GM23338 (cell line): ENCODE results near the gene TSHZ3. TPM values are rescaled to one million over a fixed set of nuclear protein-coding genes. Genes with fewer than 3 reads are reported as not detected.

Experiments
- ATAC-seq: fragments of 200-7000 bp; cut with Tn5 transposase; 3 replicates; pipeline ENCODE4 v1.9.1; 2020
- DNase-seq: peaks from one replicate; pipeline ENCODE4 v3.0.0-alpha.2; 2015; ENCODE audit warnings: low spot score
- H2AFZ ChIP-seq: fragments of 200-600 bp; sonication (generic); 2 replicates; pipeline ENCODE4 v1.8.0; 2016; ENCODE audit warnings: antibody characterized with exemption, mild to moderate bottlenecking, moderate library complexity
- H3F3A ChIP-seq: fragments of 200-600 bp; sonication (generic); replicated peaks from 2 replicates; pipeline ENCODE4 v1.8.0; 2017; ENCODE audit warnings: antibody characterized with exemption, mixed run types, low read depth
- H3K27ac ChIP-seq: fragments of 200-600 bp; sonication (generic); 2 replicates; pipeline ENCODE4 v1.6.1; 2016; ENCODE audit warnings: low read depth
- H3K27me3 ChIP-seq: fragments of 200-600 bp; sonication (generic); 2 replicates; pipeline ENCODE4 v1.8.0; 2016; ENCODE audit warnings: mild to moderate bottlenecking, mixed run types, moderate library complexity; ENCODE audit not compliant: insufficient read depth
- H3K36me3 ChIP-seq: fragments of 200-600 bp; sonication (generic); 2 replicates; pipeline ENCODE4 v1.8.0; 2016; ENCODE audit warnings: mild to moderate bottlenecking; ENCODE audit not compliant: insufficient read depth
- H3K4me1 ChIP-seq: fragments of 200-600 bp; sonication (generic); 2 replicates; pipeline ENCODE4 v1.8.0; 2016; ENCODE audit warnings: mild to moderate bottlenecking, moderate library complexity; ENCODE audit not compliant: insufficient read depth
- H3K4me2 ChIP-seq: fragments of 200-600 bp; sonication (generic); 2 replicates; pipeline ENCODE4 v1.7.1; 2017; ENCODE audit warnings: mixed run types
- H3K4me3 ChIP-seq: fragments of 200-600 bp; sonication (generic); 2 replicates; pipeline ENCODE4 v1.6.1; 2016; ENCODE audit warnings: mixed run types
- H3K79me2 ChIP-seq: fragments of 200-600 bp; sonication (generic); replicated peaks from 2 replicates; pipeline ENCODE4 v1.8.0; 2017; ENCODE audit warnings: mild to moderate bottlenecking; ENCODE audit not compliant: insufficient read depth
- H3K9me2 ChIP-seq: fragments of 200-600 bp; sonication (generic); 2 replicates; pipeline ENCODE4 v1.8.0; 2017; ENCODE audit not compliant: insufficient read depth
- H4K20me1 ChIP-seq: fragments of 200-600 bp; sonication (generic); replicated peaks from 2 replicates; pipeline ENCODE4 v1.8.0; 2017; ENCODE audit warnings: mild to moderate bottlenecking; ENCODE audit not compliant: insufficient read depth
- H3K27ac Mint-ChIP-seq: 2 replicates; pipeline ENCODE4 v1.8.0; 2020; ENCODE audit warnings: inconsistent platforms, mild to moderate bottlenecking, moderate library complexity, mixed read lengths
- H3K27me3 Mint-ChIP-seq: 3 replicates; pipeline ENCODE4 v1.8.0; 2022; ENCODE audit warnings: low read depth, mild to moderate bottlenecking, moderate library complexity, mixed read lengths, inconsistent platforms; ENCODE audit not compliant: insufficient read depth, poor library complexity
- H3K36me3 Mint-ChIP-seq: 3 replicates; pipeline ENCODE4 v1.8.0; 2021; ENCODE audit warnings: low read depth, mild to moderate bottlenecking, inconsistent platforms, moderate library complexity, mixed read lengths
- H3K4me1 Mint-ChIP-seq: 3 replicates; pipeline ENCODE4 v1.8.0; 2020; ENCODE audit warnings: mild to moderate bottlenecking, inconsistent platforms, mixed read lengths
- H3K4me3 Mint-ChIP-seq: 3 replicates; pipeline ENCODE4 v1.8.0; 2021; ENCODE audit warnings: moderate library complexity, mild to moderate bottlenecking, inconsistent platforms, mixed read lengths
- H3K9me3 Mint-ChIP-seq: 3 replicates; pipeline ENCODE4 v1.8.0; 2020; ENCODE audit warnings: moderate library complexity, mild to moderate bottlenecking, inconsistent platforms, mixed read lengths
- CREB1 ChIP-seq: fragments of 250-450 bp; sonication (Bioruptor Pico); IDR thresholded peaks from 2 replicates; pipeline ENCODE4 v1.5.0; 2020; ENCODE audit warnings: low read depth, mild to moderate bottlenecking, moderate library complexity
- EZH2 ChIP-seq: fragments of 200-600 bp; sonication (generic); IDR thresholded peaks from one replicate; pipeline ENCODE4 v1.8.0; 2017; ENCODE audit warnings: antibody characterized with exemption, mild to moderate bottlenecking, low read depth; ENCODE audit not compliant: unreplicated experiment
- EZH2phosphoT487 ChIP-seq: fragments of 200-600 bp; sonication (generic); IDR thresholded peaks from one replicate; pipeline ENCODE4 v1.8.1; 2018; ENCODE audit warnings: antibody characterized with exemption; ENCODE audit not compliant: unreplicated experiment
- JUNB ChIP-seq: IDR thresholded peaks from one replicate; pipeline ENCODE4 v1.6.1; 2016; ENCODE audit warnings: antibody characterized with exemption; ENCODE audit not compliant: unreplicated experiment
- NANOG ChIP-seq: IDR thresholded peaks from 2 replicates; pipeline ENCODE4 v1.6.1; 2016; ENCODE audit warnings: antibody characterized with exemption, borderline replicate concordance
- POLR2AphosphoS5 ChIP-seq: IDR thresholded peaks from 2 replicates; pipeline ENCODE4 v1.6.1; 2016; ENCODE audit warnings: antibody characterized with exemption, low read depth
- STAT1 ChIP-seq: IDR thresholded peaks from one replicate; pipeline ENCODE4 v1.6.1; 2016; ENCODE audit warnings: antibody characterized with exemption; ENCODE audit not compliant: unreplicated experiment
- polyA plus RNA-seq: library from polyadenylated mRNA; unstranded; fragments of >200 nt; fragmentation: Nextera tagmentation; extraction: Ambion mirVana; gene quantifications from 2 replicates; pipeline ENCODE4 v1.2.1, GENCODE V29; 2016
- total RNA-seq: library from RNA; depleted of rRNA; stranded (reverse); fragments of >200 nt; shearing (Covaris generic); gene quantifications from 2 replicates; pipeline ENCODE4 v1.2.3, GENCODE V29; 2014
- TF ChIP-seq, protein P1 (sequence below), 2 experiments: fragments of 200-600 bp in 1 of 2; sonication (generic) in 1 of 2; conservative IDR thresholded peaks; 2 replicates each; pipeline versions ENCODE4 v1.5.1 to v1.6.1; 2016 to 2017; ENCODE audit warnings: antibody characterized with exemption in 2 of 2, low read depth in 2 of 2, mild to moderate bottlenecking in 2 of 2, moderate library complexity in 1 of 2
- TF ChIP-seq, protein P2 (sequence below): IDR thresholded peaks from 2 replicates; pipeline ENCODE4 v1.6.1; 2016; ENCODE audit warnings: antibody characterized with exemption
- TF ChIP-seq, protein P3 (sequence below): IDR thresholded peaks from one replicate; pipeline ENCODE4 v1.6.1; 2018; ENCODE audit warnings: antibody characterized with exemption; ENCODE audit not compliant: unreplicated experiment
- TF ChIP-seq, protein P4 (sequence below): fragments of 250-450 bp; sonication (Bioruptor Pico); IDR thresholded peaks from 2 replicates; pipeline ENCODE4 v1.5.0; 2020; ENCODE audit warnings: mild to moderate bottlenecking, moderate library complexity

TSHZ3 gene
- total and polyA plus RNA-seq, 2 experiments from 2014 or later, result 3.8 to 8.9 TPM

DNA sequence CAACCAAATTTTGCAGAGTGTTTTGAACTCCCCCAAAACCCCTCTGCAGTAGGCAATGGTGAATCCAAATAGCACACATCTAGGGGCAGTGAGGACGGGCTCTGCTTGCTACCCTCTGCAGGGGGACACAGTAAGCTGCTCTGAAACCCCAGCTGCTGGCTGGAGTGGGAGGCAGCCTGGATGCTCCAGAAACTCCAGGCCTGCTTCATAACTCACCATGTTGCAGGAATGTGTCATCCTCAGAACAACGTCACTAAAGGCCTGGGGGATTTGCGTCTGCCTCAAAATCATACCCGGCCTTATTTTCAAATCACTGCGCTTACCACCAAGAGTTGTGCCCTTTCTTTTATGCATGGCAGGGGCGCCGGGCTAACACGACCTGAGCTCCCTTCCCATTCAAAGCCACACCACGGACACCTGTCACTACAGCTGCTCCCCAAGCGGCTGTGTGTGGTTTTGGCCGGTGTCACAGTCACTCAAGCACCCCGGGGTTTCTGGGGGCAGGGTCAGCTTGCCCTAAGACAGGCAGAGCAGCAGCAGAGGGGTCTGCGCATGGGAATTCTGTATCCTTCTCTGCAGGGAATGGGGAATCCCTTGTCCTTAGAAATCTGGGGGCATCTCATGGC, 93.9 kb downstream of the TSHZ3 start (continued):
- TF ChIP-seq, protein P1, sequence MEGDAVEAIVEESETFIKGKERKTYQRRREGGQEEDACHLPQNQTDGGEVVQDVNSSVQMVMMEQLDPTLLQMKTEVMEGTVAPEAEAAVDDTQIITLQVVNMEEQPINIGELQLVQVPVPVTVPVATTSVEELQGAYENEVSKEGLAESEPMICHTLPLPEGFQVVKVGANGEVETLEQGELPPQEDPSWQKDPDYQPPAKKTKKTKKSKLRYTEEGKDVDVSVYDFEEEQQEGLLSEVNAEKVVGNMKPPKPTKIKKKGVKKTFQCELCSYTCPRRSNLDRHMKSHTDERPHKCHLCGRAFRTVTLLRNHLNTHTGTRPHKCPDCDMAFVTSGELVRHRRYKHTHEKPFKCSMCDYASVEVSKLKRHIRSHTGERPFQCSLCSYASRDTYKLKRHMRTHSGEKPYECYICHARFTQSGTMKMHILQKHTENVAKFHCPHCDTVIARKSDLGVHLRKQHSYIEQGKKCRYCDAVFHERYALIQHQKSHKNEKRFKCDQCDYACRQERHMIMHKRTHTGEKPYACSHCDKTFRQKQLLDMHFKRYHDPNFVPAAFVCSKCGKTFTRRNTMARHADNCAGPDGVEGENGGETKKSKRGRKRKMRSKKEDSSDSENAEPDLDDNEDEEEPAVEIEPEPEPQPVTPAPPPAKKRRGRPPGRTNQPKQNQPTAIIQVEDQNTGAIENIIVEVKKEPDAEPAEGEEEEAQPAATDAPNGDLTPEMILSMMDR (conservative IDR thresholded peaks at IDR 0.05; ENCODE audit: low read depth in 2 of 2), result no peak
- TF ChIP-seq EZH2, result no peak
- TF ChIP-seq CREB1 (CRISPR knock-in tag), result no peak
- no peak for TF ChIP-seq JUNB

DNA sequence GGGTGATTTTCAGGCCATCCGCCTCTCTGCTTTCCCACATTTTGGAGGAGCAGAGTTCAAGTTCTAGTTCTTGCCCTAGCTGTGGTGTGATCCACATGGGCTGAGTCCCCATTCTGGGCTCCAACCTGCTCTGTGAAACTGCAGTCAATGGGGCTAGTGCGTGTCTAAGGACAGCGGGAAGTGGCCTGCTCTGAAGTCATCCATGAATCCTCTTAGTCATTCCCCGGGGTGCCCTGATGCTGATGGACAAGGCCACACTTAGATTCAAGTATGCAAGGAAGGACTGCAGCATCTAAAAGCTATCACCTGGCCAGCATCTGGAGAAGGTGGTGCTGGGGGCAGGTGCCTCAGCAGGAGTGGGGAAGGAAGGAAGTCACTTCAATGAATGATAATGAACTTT, 94.6 kb downstream of the TSHZ3 start:
- peak overlapping the region; percentile 56; the same call in 1 of the 2 replicates for H3K27ac Mint-ChIP-seq
- H3K27me3 ChIP-seq, result no peaks in the 10 kb centered on the region
- no peak overlapping the region for H3K4me3 Mint-ChIP-seq
- no peaks in the 10 kb centered on the region for H3K36me3 Mint-ChIP-seq
- H3K4me2 ChIP-seq, result peak overlapping the region; percentile 51
- no peaks in the 10 kb centered on the region for H3F3A ChIP-seq
- no peaks in the 10 kb centered on the region for H3K79me2 ChIP-seq
- H4K20me1 ChIP-seq, result no peaks in the 10 kb centered on the region
- H3K4me1 Mint-ChIP-seq, result peaks cover 34% of the 10 kb centered on the region
- DNase-seq (no peak), ATAC-seq (no peak)
- H3K27me3 Mint-ChIP-seq, result peaks cover 6% of the 10 kb centered on the region
- H3K4me1 ChIP-seq, result peaks cover 6% of the 10 kb centered on the region
- peak overlapping the region; percentile 43; the same call in 1 of the 2 replicates for H2AFZ ChIP-seq
- no peaks in the 10 kb centered on the region for H3K36me3 ChIP-seq
- peaks cover 6% of the 10 kb centered on the region; the same call in 1 of the 2 replicates for H3K9me2 ChIP-seq
- H3K27ac ChIP-seq, result no peak overlapping the region
- H3K9me3 Mint-ChIP-seq, result no peaks in the 10 kb centered on the region
- no peak overlapping the region for H3K4me3 ChIP-seq
- TF ChIP-seq NANOG (no peak), POLR2AphosphoS5 (no peak), CREB1 (CRISPR knock-in tag) (no peak), STAT1 (no peak), EZH2 (no peak), EZH2phosphoT487 (no peak), JUNB (no peak)
- TF ChIP-seq, protein P2, sequence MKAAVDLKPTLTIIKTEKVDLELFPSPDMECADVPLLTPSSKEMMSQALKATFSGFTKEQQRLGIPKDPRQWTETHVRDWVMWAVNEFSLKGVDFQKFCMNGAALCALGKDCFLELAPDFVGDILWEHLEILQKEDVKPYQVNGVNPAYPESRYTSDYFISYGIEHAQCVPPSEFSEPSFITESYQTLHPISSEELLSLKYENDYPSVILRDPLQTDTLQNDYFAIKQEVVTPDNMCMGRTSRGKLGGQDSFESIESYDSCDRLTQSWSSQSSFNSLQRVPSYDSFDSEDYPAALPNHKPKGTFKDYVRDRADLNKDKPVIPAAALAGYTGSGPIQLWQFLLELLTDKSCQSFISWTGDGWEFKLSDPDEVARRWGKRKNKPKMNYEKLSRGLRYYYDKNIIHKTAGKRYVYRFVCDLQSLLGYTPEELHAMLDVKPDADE, result no peak
- TF ChIP-seq, protein P3, sequence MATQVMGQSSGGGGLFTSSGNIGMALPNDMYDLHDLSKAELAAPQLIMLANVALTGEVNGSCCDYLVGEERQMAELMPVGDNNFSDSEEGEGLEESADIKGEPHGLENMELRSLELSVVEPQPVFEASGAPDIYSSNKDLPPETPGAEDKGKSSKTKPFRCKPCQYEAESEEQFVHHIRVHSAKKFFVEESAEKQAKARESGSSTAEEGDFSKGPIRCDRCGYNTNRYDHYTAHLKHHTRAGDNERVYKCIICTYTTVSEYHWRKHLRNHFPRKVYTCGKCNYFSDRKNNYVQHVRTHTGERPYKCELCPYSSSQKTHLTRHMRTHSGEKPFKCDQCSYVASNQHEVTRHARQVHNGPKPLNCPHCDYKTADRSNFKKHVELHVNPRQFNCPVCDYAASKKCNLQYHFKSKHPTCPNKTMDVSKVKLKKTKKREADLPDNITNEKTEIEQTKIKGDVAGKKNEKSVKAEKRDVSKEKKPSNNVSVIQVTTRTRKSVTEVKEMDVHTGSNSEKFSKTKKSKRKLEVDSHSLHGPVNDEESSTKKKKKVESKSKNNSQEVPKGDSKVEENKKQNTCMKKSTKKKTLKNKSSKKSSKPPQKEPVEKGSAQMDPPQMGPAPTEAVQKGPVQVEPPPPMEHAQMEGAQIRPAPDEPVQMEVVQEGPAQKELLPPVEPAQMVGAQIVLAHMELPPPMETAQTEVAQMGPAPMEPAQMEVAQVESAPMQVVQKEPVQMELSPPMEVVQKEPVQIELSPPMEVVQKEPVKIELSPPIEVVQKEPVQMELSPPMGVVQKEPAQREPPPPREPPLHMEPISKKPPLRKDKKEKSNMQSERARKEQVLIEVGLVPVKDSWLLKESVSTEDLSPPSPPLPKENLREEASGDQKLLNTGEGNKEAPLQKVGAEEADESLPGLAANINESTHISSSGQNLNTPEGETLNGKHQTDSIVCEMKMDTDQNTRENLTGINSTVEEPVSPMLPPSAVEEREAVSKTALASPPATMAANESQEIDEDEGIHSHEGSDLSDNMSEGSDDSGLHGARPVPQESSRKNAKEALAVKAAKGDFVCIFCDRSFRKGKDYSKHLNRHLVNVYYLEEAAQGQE, result no peak
- TF ChIP-seq, protein P4, sequence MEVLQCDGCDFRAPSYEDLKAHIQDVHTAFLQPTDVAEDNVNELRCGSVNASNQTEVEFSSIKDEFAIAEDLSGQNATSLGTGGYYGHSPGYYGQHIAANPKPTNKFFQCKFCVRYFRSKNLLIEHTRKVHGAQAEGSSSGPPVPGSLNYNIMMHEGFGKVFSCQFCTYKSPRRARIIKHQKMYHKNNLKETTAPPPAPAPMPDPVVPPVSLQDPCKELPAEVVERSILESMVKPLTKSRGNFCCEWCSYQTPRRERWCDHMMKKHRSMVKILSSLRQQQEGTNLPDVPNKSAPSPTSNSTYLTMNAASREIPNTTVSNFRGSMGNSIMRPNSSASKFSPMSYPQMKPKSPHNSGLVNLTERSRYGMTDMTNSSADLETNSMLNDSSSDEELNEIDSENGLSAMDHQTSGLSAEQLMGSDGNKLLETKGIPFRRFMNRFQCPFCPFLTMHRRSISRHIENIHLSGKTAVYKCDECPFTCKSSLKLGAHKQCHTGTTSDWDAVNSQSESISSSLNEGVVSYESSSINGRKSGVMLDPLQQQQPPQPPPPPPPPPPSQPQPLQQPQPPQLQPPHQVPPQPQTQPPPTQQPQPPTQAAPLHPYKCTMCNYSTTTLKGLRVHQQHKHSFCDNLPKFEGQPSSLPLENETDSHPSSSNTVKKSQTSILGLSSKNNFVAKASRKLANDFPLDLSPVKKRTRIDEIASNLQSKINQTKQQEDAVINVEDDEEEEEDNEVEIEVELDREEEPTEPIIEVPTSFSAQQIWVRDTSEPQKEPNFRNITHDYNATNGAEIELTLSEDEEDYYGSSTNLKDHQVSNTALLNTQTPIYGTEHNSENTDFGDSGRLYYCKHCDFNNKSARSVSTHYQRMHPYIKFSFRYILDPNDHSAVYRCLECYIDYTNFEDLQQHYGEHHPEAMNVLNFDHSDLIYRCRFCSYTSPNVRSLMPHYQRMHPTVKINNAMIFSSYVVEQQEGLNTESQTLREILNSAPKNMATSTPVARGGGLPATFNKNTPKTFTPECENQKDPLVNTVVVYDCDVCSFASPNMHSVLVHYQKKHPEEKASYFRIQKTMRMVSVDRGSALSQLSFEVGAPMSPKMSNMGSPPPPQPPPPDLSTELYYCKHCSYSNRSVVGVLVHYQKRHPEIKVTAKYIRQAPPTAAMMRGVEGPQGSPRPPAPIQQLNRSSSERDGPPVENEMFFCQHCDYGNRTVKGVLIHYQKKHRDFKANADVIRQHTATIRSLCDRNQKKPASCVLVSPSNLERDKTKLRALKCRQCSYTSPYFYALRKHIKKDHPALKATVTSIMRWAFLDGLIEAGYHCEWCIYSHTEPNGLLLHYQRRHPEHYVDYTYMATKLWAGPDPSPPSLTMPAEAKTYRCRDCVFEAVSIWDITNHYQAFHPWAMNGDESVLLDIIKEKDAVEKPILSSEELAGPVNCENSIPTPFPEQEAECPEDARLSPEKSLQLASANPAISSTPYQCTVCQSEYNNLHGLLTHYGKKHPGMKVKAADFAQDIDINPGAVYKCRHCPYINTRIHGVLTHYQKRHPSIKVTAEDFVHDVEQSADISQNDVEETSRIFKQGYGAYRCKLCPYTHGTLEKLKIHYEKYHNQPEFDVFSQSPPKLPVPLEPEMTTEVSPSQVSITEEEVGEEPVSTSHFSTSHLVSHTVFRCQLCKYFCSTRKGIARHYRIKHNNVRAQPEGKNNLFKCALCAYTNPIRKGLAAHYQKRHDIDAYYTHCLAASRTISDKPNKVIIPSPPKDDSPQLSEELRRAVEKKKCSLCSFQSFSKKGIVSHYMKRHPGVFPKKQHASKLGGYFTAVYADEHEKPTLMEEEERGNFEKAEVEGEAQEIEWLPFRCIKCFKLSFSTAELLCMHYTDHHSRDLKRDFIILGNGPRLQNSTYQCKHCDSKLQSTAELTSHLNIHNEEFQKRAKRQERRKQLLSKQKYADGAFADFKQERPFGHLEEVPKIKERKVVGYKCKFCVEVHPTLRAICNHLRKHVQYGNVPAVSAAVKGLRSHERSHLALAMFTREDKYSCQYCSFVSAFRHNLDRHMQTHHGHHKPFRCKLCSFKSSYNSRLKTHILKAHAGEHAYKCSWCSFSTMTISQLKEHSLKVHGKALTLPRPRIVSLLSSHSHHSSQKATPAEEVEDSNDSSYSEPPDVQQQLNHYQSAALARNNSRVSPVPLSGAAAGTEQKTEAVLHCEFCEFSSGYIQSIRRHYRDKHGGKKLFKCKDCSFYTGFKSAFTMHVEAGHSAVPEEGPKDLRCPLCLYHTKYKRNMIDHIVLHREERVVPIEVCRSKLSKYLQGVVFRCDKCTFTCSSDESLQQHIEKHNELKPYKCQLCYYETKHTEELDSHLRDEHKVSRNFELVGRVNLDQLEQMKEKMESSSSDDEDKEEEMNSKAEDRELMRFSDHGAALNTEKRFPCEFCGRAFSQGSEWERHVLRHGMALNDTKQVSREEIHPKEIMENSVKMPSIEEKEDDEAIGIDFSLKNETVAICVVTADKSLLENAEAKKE (CRISPR knock-in tag), result no peak
